Left ventricle myocardium inferior (tissue), 1 donor: ENCODE results near the gene PLA2G4D. TPM values are rescaled to one million over a fixed set of nuclear protein-coding genes. Genes with fewer than 3 reads are reported as not detected.
A peak's percentile ranks its signal among the peaks of the same experiment; 100 is the strongest.

Source experiments
- DNase-seq: peaks from one replicate; pipeline ENCODE4 v3.0.0-alpha.2; 2020
- H3K27ac ChIP-seq: fragments of 200-600 bp; replicated peaks from 2 replicates; pipeline ENCODE4 v1.8.0; 2021
- H3K27me3 ChIP-seq: fragments of 200-600 bp; 2 replicates; pipeline ENCODE4 v1.8.0; 2021; ENCODE audit warnings: low read depth
- H3K36me3 ChIP-seq: fragments of 200-600 bp; 2 replicates; pipeline ENCODE4 v1.8.0; 2021
- H3K4me1 ChIP-seq: fragments of 200-600 bp; 2 replicates; pipeline ENCODE4 v1.8.0; 2021
- H3K4me3 ChIP-seq: fragments of 200-600 bp; 2 replicates; pipeline ENCODE4 v1.8.0; 2021; ENCODE audit warnings: mild to moderate bottlenecking, moderate library complexity
- H3K9me3 ChIP-seq: fragments of 200-600 bp; replicated peaks from 2 replicates; pipeline ENCODE4 v1.8.0; 2021
- CTCF ChIP-seq: fragments of 200-600 bp; IDR thresholded peaks from 2 replicates; pipeline ENCODE4 v1.8.0; 2021; ENCODE audit warnings: antibody characterized with exemption, mild to moderate bottlenecking, borderline replicate concordance
- intact Hi-C: fragments of 100-400 bp; cut with micrococcal nuclease; formaldehyde crosslinking; loops from one replicate; pipeline ENCODE4 v1.11.0; 2022
- total RNA-seq: library from RNA; stranded (reverse); fragmentation: NEBNext Ultra II Directional; extraction: Animal tissue kit (Norgen Biotek cat#: 25700); gene quantifications from one replicate; pipeline ENCODE4 v1.2.1, GENCODE V29; 2021
- donor health status: DM: no; HTN: yes; CAD: no; lungs with severe emphysema.

Gene PLA2G4D
- total RNA-seq, 1 donor from 2014 or later, result not detected

DNA sequence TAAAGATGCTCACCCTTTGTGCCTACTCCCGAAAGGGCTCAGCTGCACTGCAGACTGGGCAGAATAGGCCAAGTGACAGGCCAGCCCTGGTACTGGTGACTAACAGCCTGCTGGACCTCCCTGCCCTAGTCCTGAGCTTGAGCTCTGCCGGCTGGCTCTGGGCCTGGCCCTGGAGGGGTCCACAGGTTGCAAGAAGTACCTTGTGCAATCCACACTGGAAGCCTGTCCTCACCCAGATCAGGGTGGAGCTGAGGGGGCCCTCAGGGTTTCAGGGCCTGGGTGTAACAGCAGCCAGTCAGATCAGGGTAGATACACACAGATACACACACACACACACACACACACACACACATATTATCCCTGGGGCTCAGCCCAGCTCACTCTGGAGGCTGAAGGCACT is 27.3 kb upstream of the PLA2G4D start:
- no peaks in the 10 kb centered on the region for H3K9me3 ChIP-seq
- H3K27ac ChIP-seq, result no peak overlapping the region
- no peak for TF ChIP-seq CTCF
- no peak for DNase-seq
- H3K4me1 ChIP-seq, result peaks cover 8% of the 10 kb centered on the region
- intact Hi-C loops, result no loop called here
- no peaks in the 10 kb centered on the region for H3K27me3 ChIP-seq
- no peak overlapping the region for H3K4me3 ChIP-seq
- H3K36me3 ChIP-seq, result no peaks in the 10 kb centered on the region

DNA sequence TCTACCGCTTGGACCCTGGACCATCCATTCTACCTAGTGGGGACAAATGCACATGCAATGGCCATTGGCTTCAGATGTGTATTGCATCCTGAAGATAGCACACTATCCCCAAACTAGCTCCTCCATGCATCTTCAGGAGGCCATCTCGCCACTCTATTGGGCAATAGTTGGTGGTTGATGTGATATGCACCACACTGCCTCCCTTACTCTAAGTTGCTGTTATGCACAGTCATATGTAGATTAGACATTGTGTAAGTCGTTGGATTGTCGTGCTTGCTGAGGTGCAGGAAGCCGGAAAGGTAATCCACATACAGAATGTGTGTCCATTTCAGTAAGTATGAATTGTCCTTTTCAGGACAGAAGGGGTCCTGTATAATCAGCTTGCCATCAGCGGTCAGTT is 26.7 kb upstream of the PLA2G4D start:
- Histone ChIP-seq H3K27ac (no peak overlapping the region), H3K36me3 (no peaks in the 10 kb centered on the region), H3K9me3 (peaks cover 4% of the 10 kb centered on the region), H3K4me3 (no peak overlapping the region), H3K27me3 (no peaks in the 10 kb centered on the region), H3K4me1 (peaks cover 8% of the 10 kb centered on the region)
- no peak for TF ChIP-seq CTCF
- DNase-seq, result no peak
- intact Hi-C loops, result no loop called here

- peaks cover 4% of the 10 kb centered on the region for H3K9me3 ChIP-seq
- H3K27me3 ChIP-seq, result no peaks in the 10 kb centered on the region
- no peak for TF ChIP-seq CTCF
- intact Hi-C loops, result no loop called here
- H3K4me1 ChIP-seq, result peaks cover 8% of the 10 kb centered on the region
- no peak overlapping the region for H3K4me3 ChIP-seq
- no peak overlapping the region for H3K27ac ChIP-seq
- no peaks in the 10 kb centered on the region for H3K36me3 ChIP-seq
- DNase-seq, result no peak
These were observed 25.9 kb upstream of the PLA2G4D start for GRCh38 chr15:42120285-42120684.

DNA sequence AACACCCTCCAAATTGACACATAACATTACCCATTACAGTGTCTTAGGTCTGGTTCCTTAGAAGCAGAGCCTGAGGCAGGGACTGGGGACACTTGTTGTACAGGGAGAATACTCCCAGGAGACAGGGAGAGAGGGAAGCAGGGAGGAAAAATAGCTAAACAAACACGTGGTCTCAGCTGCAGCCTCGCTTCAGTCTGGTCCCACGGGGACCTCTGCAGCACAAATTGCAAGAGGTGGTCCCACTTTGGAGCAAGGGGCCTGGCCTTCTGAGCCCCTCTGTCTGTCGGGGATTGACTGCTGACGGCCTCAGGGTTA is 25.0 kb upstream of the PLA2G4D start:
- intact Hi-C loops, result no loop called here
- Histone ChIP-seq H3K9me3 (peaks cover 4% of the 10 kb centered on the region), H3K36me3 (no peaks in the 10 kb centered on the region), H3K27me3 (no peaks in the 10 kb centered on the region), H3K4me3 (no peak overlapping the region), H3K27ac (no peak overlapping the region), H3K4me1 (peaks cover 8% of the 10 kb centered on the region)
- TF ChIP-seq CTCF, result no peak
- no peak for DNase-seq

- intact Hi-C loops, result no loop called here
- peaks cover 8% of the 10 kb centered on the region for H3K4me1 ChIP-seq
- H3K9me3 ChIP-seq, result peaks cover 4% of the 10 kb centered on the region
- H3K27ac ChIP-seq, result no peak overlapping the region
- peak overlapping the region; percentile 35 for H3K4me3 ChIP-seq
- no peaks in the 10 kb centered on the region for H3K27me3 ChIP-seq
- H3K36me3 ChIP-seq, result no peaks in the 10 kb centered on the region
- TF ChIP-seq CTCF, result no peak
- no peak for DNase-seq
These were observed 24.5 kb upstream of the PLA2G4D start for GRCh38 chr15:42118650-42119445.
